Measurements from ENCODE around the gene STK38. TPM values are rescaled to one million over a fixed set of nuclear protein-coding genes. Genes with fewer than 3 reads are reported as not detected.

STK38 gene
- total and polyA plus RNA-seq, 2 of the 13 experiments (the other 11 are each of a cell fraction or from before 2014, with no cell fraction given), result 10.3 to 20.7 TPM

GRCh38 chr6:36550473-36551000 is 3.3 kb upstream of the STK38 start:
- in situ Hi-C loops (cut with HindIII; ENCODE audit: extremely low pct_ligation_motif_present, low pct_unique_long_range_greater_than_20kb), result no loop called here

GRCh38 chr6:36548401-36548743 is 1.1 kb upstream of the STK38 start:
- peaks cover 35% of the 10 kb centered on the region for H3K79me2 ChIP-seq (ENCODE audit: insufficient read depth, low read length)
- H3K36me3 ChIP-seq (replicated peaks in 1 of 2; ENCODE audit: control insufficient read depth in 1 of 2, insufficient read depth in 2 of 2, low read length in 2 of 2), result no peaks in the 10 kb centered on the region
- ChIA-PET CTCF (ENCODE audit: low intra/inter-chr PET ratio, low total read pairs) (no interaction called here), POLR2A (interaction anchor here (2.1 kb wide), 1 partner anchor 31 kb away, joined by 6 read pairs; no protein-coding TSS in a partner anchor)
- DNase-seq (ENCODE audit: low spot score), result no peak
- H2AFZ ChIP-seq (ENCODE audit: low read length), result peak overlapping the region; percentile 87
- BruUV-seq (replicated peaks), result no TSS peak
- WGBS (ENCODE audit: low lambda C conversion rate), result 67% methylated on average over 2 of the region's 2 CpGs
- no peak overlapping the region for H3K27ac ChIP-seq (ENCODE audit: extremely low read length, insufficient read depth, low read length)
- peak overlapping the region; percentile 37; the same call in 1 of the 2 replicates for H3K9ac ChIP-seq (ENCODE audit: insufficient read depth, low read depth, low read length)
- peak overlapping the region; percentile 91 for H3K4me2 ChIP-seq (ENCODE audit: low read depth, low read length)
- H4K20me1 ChIP-seq (ENCODE audit: insufficient read depth, low read length), result no peaks in the 10 kb centered on the region
- ATAC-seq, result no peak
- peaks cover 43% of the 10 kb centered on the region for H3K4me1 ChIP-seq (ENCODE audit: insufficient read depth, low read length)
- no peaks in the 10 kb centered on the region for H3K9me3 ChIP-seq (ENCODE audit: low read length)
- intact Hi-C loops (cut with micrococcal nuclease; ENCODE audit: unreplicated experiment) (loop anchor here (5.0 kb wide), 1 partner anchor 106 kb away; the partner anchor contains the start of genes KCTD20 and PXT1), in situ Hi-C loops (cut with HindIII; ENCODE audit: extremely low pct_ligation_motif_present, low pct_unique_long_range_greater_than_20kb) (no loop called here)
- H3K4me3 ChIP-seq (replicated peaks in 1 of 3; ENCODE audit: insufficient read depth in 1 of 3, low read depth in 2 of 3, low read length in 3 of 3), result peak overlapping the region in 2 of 3 experiments; percentile 85 to 100; a peak in 3 of 6 replicates
- H3K27me3 ChIP-seq (ENCODE audit: control insufficient read depth in 1 of 2, insufficient read depth in 2 of 2, low read length in 2 of 2), result peaks cover 0 to 1% of the 10 kb centered on the region in 2 experiments; a peak in 3 of 5 replicates
- FAIRE-seq, result no peak
- TF ChIP-seq DZIP1 (CRISPR knock-in tag; IDR thresholded peaks at IDR 0.05) (no peak), ZFP36L1 (CRISPR knock-in tag; IDR thresholded peaks at IDR 0.05) (no peak), ZNF292 (CRISPR knock-in tag; IDR thresholded peaks at IDR 0.05; ENCODE audit: borderline replicate concordance, low read depth) (0 out of 2 replicates have a peak, but pooled peaks have one; percentile 22), ZNF770 (CRISPR knock-in tag; IDR thresholded peaks at IDR 0.05) (peak; percentile 91), MAX (IDR thresholded peaks at IDR 0.05) (0 out of 2 replicates have a peak, but pooled peaks have one; percentile 45), ZNF687 (CRISPR knock-in tag; IDR thresholded peaks at IDR 0.05) (0 out of 2 replicates have a peak, but pooled peaks have one; percentile 10)

More at GRCh38 chr6:36550473-36551000, 3.3 kb upstream of the STK38 start:
- Histone ChIP-seq H2AFZ (ENCODE audit: low read length) (no peak overlapping the region), H3K79me2 (ENCODE audit: insufficient read depth, low read length) (peaks cover 16% of the 10 kb centered on the region), H3K4me1 (ENCODE audit: insufficient read depth, low read length) (peaks cover 22% of the 10 kb centered on the region), H3K9me3 (ENCODE audit: low read length) (no peaks in the 10 kb centered on the region), H3K4me3 (replicated peaks in 1 of 3; ENCODE audit: insufficient read depth in 1 of 3, low read depth in 2 of 3, low read length in 3 of 3) (no peak overlapping the region), H3K4me2 (ENCODE audit: low read depth, low read length) (no peak overlapping the region), H3K9ac (ENCODE audit: insufficient read depth, low read depth, low read length) (no peak overlapping the region), H3K36me3 (replicated peaks in 1 of 2; ENCODE audit: control insufficient read depth in 1 of 2, insufficient read depth in 2 of 2, low read length in 2 of 2) (no peaks in the 10 kb centered on the region), H4K20me1 (ENCODE audit: insufficient read depth, low read length) (no peaks in the 10 kb centered on the region), H3K27me3 (ENCODE audit: control insufficient read depth in 1 of 2, insufficient read depth in 2 of 2, low read length in 2 of 2) (peaks cover 0 to 1% of the 10 kb centered on the region in 2 experiments; a peak in 3 of 5 replicates), H3K27ac (ENCODE audit: extremely low read length, insufficient read depth, low read length) (no peak overlapping the region)
- ChIA-PET CTCF (ENCODE audit: low intra/inter-chr PET ratio, low total read pairs) (no interaction called here), POLR2A (no interaction called here)
- no peak for DNase-seq (ENCODE audit: low spot score)
- BruUV-seq (replicated peaks), result no TSS peak
- ATAC-seq, result no peak
- no peak for FAIRE-seq
- 14% methylated on average over 1 of the region's 1 CpG for WGBS (ENCODE audit: low lambda C conversion rate)
- intact Hi-C loops (cut with micrococcal nuclease; ENCODE audit: unreplicated experiment), result no loop called here
- TF ChIP-seq ZNF879 (CRISPR knock-in tag; IDR thresholded peaks at IDR 0.05), result 0 out of 2 replicates have a peak, but pooled peaks have one; percentile 25
- TF ChIP-seq GLI4 (CRISPR knock-in tag; IDR thresholded peaks at IDR 0.05; ENCODE audit: borderline replicate concordance), result no peak
